Measurements from ENCODE around the gene JADE3.
A peak's percentile ranks its signal among the peaks of the same experiment; 100 is the strongest.
"Not testable (repeated sequence)": the region's sequence is repeated elsewhere in the genome, so short reads cannot be mapped to it uniquely, and the experiment has no call there.

The JADE3 gene

GRCh38 chrX:46935295-46935694 is 23.1 kb downstream of the JADE3 start:
- no peak for DNase-seq (ENCODE audit: low spot score)

DNA sequence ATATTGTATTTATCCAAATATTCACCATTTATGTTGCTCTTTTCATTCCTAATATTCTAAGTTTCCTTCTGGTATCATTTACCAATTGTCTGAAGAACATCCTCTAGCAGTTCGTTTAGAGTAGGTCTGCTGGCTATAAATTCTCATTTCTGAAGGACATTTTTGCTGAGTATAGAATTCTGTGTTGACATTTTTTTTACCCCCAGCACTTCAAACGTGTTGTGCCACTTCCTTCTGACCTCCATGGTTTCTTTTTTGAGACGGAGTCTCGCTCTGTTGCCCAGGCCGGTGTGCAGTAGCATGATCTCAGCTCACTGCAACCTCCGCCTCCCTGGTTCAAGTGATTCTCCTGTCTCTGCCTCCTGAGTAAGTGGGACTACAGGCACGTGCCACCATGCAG is 26.4 kb downstream of the JADE3 start:
- no peak for DNase-seq (ENCODE audit: low spot score)

DNA sequence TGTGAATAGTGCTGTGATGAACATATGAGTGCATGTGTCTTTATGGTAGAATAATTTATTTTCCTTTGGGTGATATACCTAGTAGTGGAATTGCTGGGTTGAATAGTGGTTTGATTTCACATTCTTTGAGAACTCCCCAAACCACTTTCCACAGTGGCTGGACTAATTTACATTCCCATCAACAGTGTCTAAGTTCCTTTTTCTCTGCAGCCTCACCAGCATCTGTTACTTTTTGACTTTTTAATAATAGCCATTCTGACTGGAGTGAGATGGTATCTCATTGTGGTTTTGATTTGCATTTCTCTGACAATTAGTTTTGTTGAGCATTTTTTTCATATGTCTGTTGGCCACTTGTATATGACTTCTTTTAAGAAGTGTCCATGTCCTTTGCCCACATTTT is 29.1 kb downstream of the JADE3 start:
- DNase-seq (ENCODE audit: low spot score): no peak

DNA sequence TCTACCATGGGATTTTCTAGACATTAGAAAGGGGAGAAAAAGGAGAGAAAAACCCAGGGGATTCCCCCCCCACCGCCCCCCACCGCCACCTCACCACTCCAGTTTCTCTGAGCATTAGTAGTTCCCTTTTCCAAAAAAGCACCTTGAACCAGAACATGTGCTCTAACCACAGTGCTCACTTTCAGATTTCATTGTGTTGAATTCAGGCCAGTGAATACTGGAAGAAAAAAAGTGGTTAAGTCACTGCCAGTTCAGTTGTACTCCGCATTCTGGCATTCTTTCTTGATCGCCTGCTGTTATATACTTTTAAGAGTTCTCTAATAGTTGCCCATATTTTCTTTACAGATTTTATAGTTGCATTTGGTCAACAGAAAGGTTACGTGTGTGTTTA is 40.9 kb downstream of the JADE3 start:
- no peak for DNase-seq (ENCODE audit: low spot score)

- no peak for DNase-seq (ENCODE audit: low spot score)
These were observed 41.4 kb downstream of the JADE3 start for GRCh38 chrX:46953597-46953996.

DNA sequence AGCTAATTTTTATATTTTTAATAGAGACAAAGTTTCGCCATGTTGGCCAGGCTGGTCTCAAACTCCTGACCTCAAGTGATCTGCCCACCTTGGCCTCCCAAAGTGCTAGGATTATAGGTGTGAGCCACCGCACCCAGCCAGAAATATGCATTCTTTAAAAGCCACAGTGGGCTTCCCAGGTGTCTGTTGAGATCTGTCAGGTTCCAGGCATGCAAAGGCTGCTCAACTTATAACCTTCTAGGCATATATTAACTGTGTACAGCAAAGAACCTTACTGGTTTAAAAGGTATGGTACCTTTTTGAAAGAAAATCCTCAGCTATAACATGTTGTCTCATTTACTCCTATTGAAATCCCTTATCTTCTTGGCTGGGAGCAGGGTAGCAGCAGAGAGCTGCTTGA is 42.5 kb downstream of the JADE3 start:
- DNase-seq (ENCODE audit: low spot score): no peak

DNA sequence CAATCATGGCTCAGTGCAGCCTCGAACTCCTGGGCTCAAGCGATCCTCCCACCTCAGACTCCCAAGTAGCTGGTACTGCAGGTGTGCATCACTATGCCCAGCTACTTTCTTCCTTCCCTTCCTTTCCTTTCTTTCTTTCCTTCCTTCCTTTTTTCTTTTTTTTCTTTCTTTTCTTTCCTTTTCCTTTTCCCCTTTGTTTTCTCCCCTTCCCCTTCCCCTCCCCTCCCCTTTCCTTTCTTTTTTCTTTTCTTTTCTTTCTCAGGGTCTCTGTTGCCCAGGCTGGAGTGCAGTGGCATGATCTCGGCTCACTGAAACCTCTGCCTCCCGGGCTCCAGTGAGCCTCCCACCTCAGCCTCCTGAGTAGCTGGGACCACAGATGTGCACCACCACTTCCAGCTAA is 44.4 kb downstream of the JADE3 start:
- DNase-seq (ENCODE audit: low spot score): not testable (repeated sequence)

DNA sequence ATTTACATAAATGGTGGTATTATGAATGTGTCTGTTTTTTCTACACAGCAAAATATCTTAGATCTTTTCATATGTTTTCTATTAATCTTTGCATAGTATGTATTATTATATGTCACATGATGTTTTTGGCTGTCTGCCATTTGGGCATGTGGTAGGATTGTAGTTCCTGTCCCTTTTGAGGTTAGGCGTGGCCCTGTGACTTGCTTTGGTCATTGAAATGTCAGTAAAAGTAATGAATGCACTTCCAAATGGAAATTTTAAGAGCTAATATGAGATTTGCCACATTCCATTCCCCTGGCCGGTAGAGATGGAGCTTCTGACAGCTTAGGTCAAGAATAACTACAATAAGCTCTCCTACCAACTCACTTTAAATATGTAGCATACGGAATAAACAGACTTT is 45.1 kb downstream of the JADE3 start:
- DNase-seq (ENCODE audit: low spot score): no peak

DNA sequence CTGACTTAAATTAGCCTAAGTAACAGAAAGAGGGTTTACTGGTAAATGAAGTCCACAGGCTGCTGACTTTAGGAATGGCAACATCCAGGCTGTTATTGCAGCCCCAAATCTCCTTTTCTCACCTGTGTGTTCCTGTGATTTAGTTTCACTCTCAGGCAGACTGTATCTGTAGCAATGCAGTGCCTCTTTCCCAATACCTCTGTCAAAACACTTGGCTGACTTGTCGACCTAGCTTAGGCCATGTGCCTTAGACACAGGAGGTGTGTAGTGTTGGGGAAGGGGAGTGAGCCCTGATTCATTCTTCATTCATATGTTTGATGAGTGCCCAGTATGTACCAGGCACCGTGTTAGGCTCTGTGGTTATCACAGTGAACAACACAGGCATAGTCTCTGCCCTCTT is 46.9 kb downstream of the JADE3 start:
- no peak for DNase-seq (ENCODE audit: low spot score)

- no peak for DNase-seq (ENCODE audit: low spot score)
These were observed 47.9 kb downstream of the JADE3 start for GRCh38 chrX:46959985-46960700.

- DNase-seq (ENCODE audit: low spot score): no peak
These were observed 48.9 kb downstream of the JADE3 start for GRCh38 chrX:46961097-46961496.

DNA sequence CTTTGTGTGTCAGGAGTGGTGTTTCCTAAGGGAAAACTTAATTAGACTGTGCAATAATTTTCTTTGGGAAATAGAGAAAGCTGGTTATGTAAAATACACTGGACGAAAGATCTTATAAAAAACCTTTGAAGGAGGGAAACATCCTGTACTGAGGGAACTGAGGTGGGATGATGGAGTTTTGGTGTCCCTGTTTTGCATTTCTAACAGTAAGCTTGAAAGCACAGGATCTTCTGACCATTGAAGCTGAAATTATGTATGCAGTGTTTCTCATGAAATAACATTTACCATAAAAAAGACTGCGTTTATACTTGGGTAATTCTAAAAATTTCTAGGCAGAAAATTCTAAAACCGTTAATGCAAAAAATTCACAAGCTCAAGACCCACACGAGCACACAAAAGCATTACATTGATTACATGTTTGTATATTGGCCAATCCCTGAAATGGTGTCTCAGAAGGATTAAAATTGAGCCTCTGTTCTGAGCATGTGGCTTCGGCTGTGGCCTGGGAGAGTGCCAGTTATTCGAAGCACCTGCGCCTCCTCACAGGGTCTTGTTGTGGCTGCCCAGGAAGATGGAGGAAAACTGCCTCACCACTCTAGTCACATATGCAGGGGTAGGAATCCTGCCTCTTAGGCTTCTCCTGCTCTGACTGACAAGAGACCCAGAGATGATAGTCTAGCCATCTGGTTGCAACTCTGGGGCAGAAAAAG is 49.5 kb downstream of the JADE3 start:
- no peak for DNase-seq (ENCODE audit: low spot score)

GRCh38 chrX:46965125-46965758 is 53.0 kb downstream of the JADE3 start:
- DNase-seq (ENCODE audit: low spot score): no peak

- no peak for DNase-seq (ENCODE audit: low spot score)
These were observed 55.3 kb downstream of the JADE3 start for GRCh38 chrX:46967547-46967946.

GRCh38 chrX:46977046-46977445 is 64.8 kb downstream of the JADE3 start:
- not testable (repeated sequence) for DNase-seq (ENCODE audit: low spot score)

DNA sequence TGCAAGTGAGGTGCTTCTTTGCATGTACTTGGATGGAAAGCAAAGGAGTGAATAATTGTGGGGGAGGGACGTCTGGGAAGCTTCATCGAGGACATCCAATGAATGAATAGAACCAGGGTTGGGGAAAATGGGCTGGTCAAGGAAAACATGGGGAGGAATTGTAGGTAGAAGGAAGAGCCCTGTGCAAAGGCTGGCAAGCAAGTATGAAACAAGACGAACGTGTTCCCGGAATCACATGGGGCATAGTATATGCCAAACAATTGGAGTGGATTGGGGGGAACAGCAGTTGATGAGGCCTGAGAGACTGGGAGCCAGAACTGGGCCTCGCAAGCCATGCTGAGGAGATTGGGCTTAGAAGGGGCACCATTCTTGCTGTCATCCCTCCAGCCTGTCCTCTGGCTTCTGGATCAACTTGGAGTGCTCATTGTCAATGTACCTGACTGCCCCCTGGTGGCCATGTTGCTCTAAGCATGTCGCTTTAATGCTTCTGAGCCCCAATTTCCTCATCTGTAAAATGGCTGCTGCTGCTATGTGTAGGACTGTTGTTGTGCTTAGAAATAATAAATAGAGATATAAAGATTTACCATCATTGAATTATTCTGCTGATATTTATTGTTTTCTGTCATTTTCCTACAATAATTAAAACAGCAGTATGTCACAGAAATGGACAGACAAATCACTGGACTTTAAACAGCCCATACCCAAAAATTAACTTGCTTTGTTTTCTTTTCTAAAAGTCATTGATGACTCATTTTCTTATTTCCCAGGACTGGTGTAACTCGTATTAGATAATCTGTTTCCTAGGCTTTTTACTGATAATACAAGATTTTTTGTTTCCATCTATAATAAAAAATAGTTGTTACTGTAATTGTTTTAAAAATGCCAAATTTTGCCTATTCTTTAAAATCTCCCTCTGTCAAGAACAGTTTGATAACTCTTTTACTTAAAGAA is 66.4 kb downstream of the JADE3 start:
- DNase-seq (ENCODE audit: low spot score): peak; percentile 68

DNA sequence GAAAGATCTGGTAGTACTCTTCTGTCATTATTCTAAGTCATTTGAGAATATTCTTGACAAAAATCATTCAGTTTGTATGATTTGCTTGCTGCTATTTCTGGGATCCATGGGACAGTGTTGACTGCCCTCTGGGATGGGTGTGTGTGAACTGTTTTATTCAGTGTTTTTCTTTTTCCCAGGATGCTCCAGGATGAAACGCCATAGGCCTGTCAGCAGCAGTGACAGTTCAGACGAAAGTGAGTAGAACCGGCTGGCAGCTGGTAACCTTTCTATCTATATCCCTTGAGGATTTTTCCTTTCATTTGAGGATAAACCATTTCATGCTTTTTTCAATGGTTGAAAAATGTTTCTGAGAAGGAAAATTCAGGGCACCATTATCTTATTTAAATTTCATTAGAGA is 72.5 kb downstream of the JADE3 start:
- no peak for DNase-seq (ENCODE audit: low spot score)

GRCh38 chrX:46989548-46989947 is 77.3 kb downstream of the JADE3 start:
- no peak for DNase-seq (ENCODE audit: low spot score)

GRCh38 chrX:46991664-46992063 is 79.4 kb downstream of the JADE3 start:
- no peak for DNase-seq (ENCODE audit: low spot score)

DNA sequence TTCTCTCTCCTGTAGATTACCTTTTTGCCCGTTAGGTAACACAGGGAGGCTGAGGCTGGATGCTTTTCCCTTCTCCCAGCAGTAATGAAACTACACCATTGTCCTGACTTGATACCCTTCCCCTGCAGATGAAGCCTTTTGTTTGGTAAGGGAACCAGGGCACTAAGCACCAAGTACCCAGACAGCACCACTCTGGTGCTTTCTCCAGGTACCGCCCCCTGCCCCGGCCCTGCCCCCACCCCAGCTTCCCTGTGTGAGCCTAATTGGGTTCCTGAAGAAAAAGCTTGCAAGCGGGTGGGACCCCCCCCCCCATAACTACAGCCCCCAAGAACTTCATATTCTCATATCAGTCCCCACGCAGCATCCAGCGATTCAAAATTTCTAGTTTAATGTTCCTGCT is 79.8 kb downstream of the JADE3 start:
- DNase-seq (ENCODE audit: low spot score): no peak

GRCh38 chrX:46994096-46994495 is 81.9 kb downstream of the JADE3 start:
- DNase-seq (ENCODE audit: low spot score): no peak

GRCh38 chrX:47012131-47012530 is 99.9 kb downstream of the JADE3 start:
- DNase-seq (ENCODE audit: low spot score): no peak

Measured in hematopoietic multipotent progenitor cell treated with erythropoietin and hydrocortisone succinate and interleukin-3 and kit ligand, for 15 days (in vitro differentiated cells).